ENCODE measurements around the gene DPP6.

DPP6 gene

GRCh38 chr7:154869436-154869835 is 817.2 kb downstream of the DPP6 start:
- H3K4me3 ChIP-seq (ENCODE audit: control insufficient read depth, low read depth, low read length), result no peak overlapping the region
- no peak for TF ChIP-seq CTCF (conservative IDR thresholded peaks at IDR 0.05; ENCODE audit: control insufficient read depth, insufficient read depth, low read depth, low read length)
- no peak for DNase-seq (ENCODE audit: low read depth)

- TF ChIP-seq CTCF (conservative IDR thresholded peaks at IDR 0.05; ENCODE audit: control insufficient read depth, insufficient read depth, low read depth, low read length), result no peak
- DNase-seq (ENCODE audit: low read depth), result no peak
- H3K4me3 ChIP-seq (ENCODE audit: control insufficient read depth, low read depth, low read length), result no peak overlapping the region
Observed at GRCh38 chr7:154871507-154871906, 819.3 kb downstream of the DPP6 start.

GRCh38 chr7:154871928-154872750 is 819.9 kb downstream of the DPP6 start:
- DNase-seq (ENCODE audit: low read depth), result no peak
- TF ChIP-seq CTCF (conservative IDR thresholded peaks at IDR 0.05; ENCODE audit: control insufficient read depth, insufficient read depth, low read depth, low read length), result no peak
- no peak overlapping the region for H3K4me3 ChIP-seq (ENCODE audit: control insufficient read depth, low read depth, low read length)

- no peak for TF ChIP-seq CTCF (conservative IDR thresholded peaks at IDR 0.05; ENCODE audit: control insufficient read depth, insufficient read depth, low read depth, low read length)
- H3K4me3 ChIP-seq (ENCODE audit: control insufficient read depth, low read depth, low read length), result no peak overlapping the region
- no peak for DNase-seq (ENCODE audit: low read depth)
Observed at GRCh38 chr7:154872811-154873499, 820.8 kb downstream of the DPP6 start.

GRCh38 chr7:154873500-154874121 is 821.4 kb downstream of the DPP6 start:
- H3K4me3 ChIP-seq (ENCODE audit: control insufficient read depth, low read depth, low read length), result no peak overlapping the region
- TF ChIP-seq CTCF (conservative IDR thresholded peaks at IDR 0.05; ENCODE audit: control insufficient read depth, insufficient read depth, low read depth, low read length), result no peak
- DNase-seq (ENCODE audit: low read depth), result no peak

- TF ChIP-seq CTCF (conservative IDR thresholded peaks at IDR 0.05; ENCODE audit: control insufficient read depth, insufficient read depth, low read depth, low read length), result no peak
- no peak overlapping the region for H3K4me3 ChIP-seq (ENCODE audit: control insufficient read depth, low read depth, low read length)
- DNase-seq (ENCODE audit: low read depth), result no peak
Observed at GRCh38 chr7:154874409-154875113, 822.4 kb downstream of the DPP6 start.

Measured in fibroblast of mammary gland (primary cell).